Fibroblast of lung (primary cell): ENCODE measurements around the gene CRIP1. TPM values are rescaled to one million over a fixed set of nuclear protein-coding genes. Genes with fewer than 3 reads are reported as not detected.

Experiments used
- DNase-seq, 2 donors: peaks; one replicate each; pipeline versions ENCODE4 v3.0.0 to v3.0.0-alpha.2; 2010; ENCODE audit warnings: low read depth in 2 of 2
- H2AFZ ChIP-seq: 2 replicates; pipeline ENCODE4 v1.5.1; 2012; ENCODE audit warnings: low read length, control low read depth, inconsistent platforms
- H3K27ac ChIP-seq: 2 replicates; pipeline ENCODE4 v1.5.1; 2011; ENCODE audit warnings: low read length, control low read depth; ENCODE audit not compliant: insufficient read depth
- H3K27me3 ChIP-seq: 2 replicates; pipeline ENCODE4 v1.5.1; 2011; ENCODE audit warnings: mild to moderate bottlenecking, low read length; ENCODE audit not compliant: control insufficient read depth, insufficient read depth
- H3K36me3 ChIP-seq: 2 replicates; pipeline ENCODE4 v1.5.1; 2011; ENCODE audit warnings: low read length; ENCODE audit not compliant: control insufficient read depth, insufficient read depth
- H3K4me1 ChIP-seq: 2 replicates; pipeline ENCODE4 v1.5.1; 2011; ENCODE audit warnings: low read length; ENCODE audit not compliant: control insufficient read depth, insufficient read depth; ENCODE audit errors: extremely low read depth
- H3K4me2 ChIP-seq: 2 replicates; pipeline ENCODE4 v1.5.1; 2011; ENCODE audit warnings: low read length, control low read depth; ENCODE audit not compliant: insufficient read depth; ENCODE audit errors: extremely low read depth
- H3K4me3 ChIP-seq, 4 experiments: fragments of 200-600 bp in 1 of 4; sonication (generic) in 1 of 4; replicated peaks in 1 of 4; 2 replicates each; pipeline ENCODE4 v1.5.1; 2011 to 2016; ENCODE audit warnings: low read length in 4 of 4, low read depth in 3 of 4, mild to moderate bottlenecking in 3 of 4, control low read depth in 2 of 4, inconsistent platforms in 1 of 4, mixed read lengths in 1 of 4; ENCODE audit not compliant: insufficient read depth in 1 of 4; ENCODE audit errors: control extremely low read depth in 1 of 4
- H3K79me2 ChIP-seq: 2 replicates; pipeline ENCODE4 v1.5.1; 2012; ENCODE audit warnings: mild to moderate bottlenecking, low read length, inconsistent platforms; ENCODE audit not compliant: control insufficient read depth, insufficient read depth
- H3K9ac ChIP-seq: 2 replicates; pipeline ENCODE4 v1.5.1; 2011; ENCODE audit warnings: mild to moderate bottlenecking, low read length, control low read depth; ENCODE audit not compliant: insufficient read depth
- H3K9me3 ChIP-seq: 2 replicates; pipeline ENCODE4 v1.5.1; 2012; ENCODE audit warnings: low read depth, low read length; ENCODE audit not compliant: control insufficient read depth, insufficient read depth
- H4K20me1 ChIP-seq: 2 replicates; pipeline ENCODE4 v1.5.1; 2011; ENCODE audit warnings: low read length; ENCODE audit not compliant: control insufficient read depth, insufficient read depth; ENCODE audit errors: extremely low read depth
- CTCF ChIP-seq, 2 donors: IDR thresholded peaks in 1 of 2; conservative IDR thresholded peaks in 1 of 2; 1 replicate in 1 of 2; 2 replicates in 1 of 2; pipeline ENCODE4 v1.5.1; 2011 to 2012; ENCODE audit warnings: low read length in 2 of 2, control low read depth in 1 of 2, inconsistent platforms in 1 of 2, low read depth in 1 of 2, mild to moderate bottlenecking in 1 of 2
- EZH2 ChIP-seq: IDR thresholded peaks from 2 replicates; pipeline ENCODE4 v1.5.1; 2012; ENCODE audit warnings: low read length, control low read depth, mild to moderate bottlenecking; ENCODE audit errors: missing control alignments
- polyA plus RNA-seq, 2 donors: library from polyadenylated mRNA; depleted of rRNA in 1 of 2; stranded (reverse) in 1 of 2; unstranded in 1 of 2; fragments of >200 nt; gene quantifications; 2 replicates each; pipeline ENCODE4 v1.2.1, GENCODE V29; 2011 to 2012; ENCODE audit warnings: missing spikeins in 1 of 2
- total RNA-seq: library from RNA; depleted of rRNA; stranded (reverse); fragments of >200 nt; gene quantifications from 2 replicates; pipeline ENCODE4 v1.2.1, GENCODE V29; 2014

CRIP1 gene
- total and polyA plus RNA-seq, 2 donors (not counting 1 experiment from before 2014, with no cell fraction given): 2.5 to 3.0 TPM

- TF ChIP-seq EZH2 (no peak), CTCF (conservative IDR thresholded peaks at IDR 0.05 in 1 of 2, IDR thresholded peaks at IDR 0.05 in 1 of 2; ENCODE audit: low read depth in 1 of 2, low read length in 2 of 2) (no peak)
- Histone ChIP-seq H3K36me3 (peaks cover 29% of the 10 kb centered on the region), H3K4me1 (peaks cover 5% of the 10 kb centered on the region), H3K4me2 (no peak overlapping the region), H3K27me3 (no peaks in the 10 kb centered on the region), H3K79me2 (no peaks in the 10 kb centered on the region), H3K27ac (no peak overlapping the region), H4K20me1 (no peaks in the 10 kb centered on the region), H3K4me3 (no peak overlapping the region), H2AFZ (no peak overlapping the region), H3K9me3 (no peaks in the 10 kb centered on the region), H3K9ac (no peak overlapping the region)
- DNase-seq: no peak
Measured at GRCh38 chr14:105460616-105461015, 26.1 kb upstream of the CRIP1 start.

DNA sequence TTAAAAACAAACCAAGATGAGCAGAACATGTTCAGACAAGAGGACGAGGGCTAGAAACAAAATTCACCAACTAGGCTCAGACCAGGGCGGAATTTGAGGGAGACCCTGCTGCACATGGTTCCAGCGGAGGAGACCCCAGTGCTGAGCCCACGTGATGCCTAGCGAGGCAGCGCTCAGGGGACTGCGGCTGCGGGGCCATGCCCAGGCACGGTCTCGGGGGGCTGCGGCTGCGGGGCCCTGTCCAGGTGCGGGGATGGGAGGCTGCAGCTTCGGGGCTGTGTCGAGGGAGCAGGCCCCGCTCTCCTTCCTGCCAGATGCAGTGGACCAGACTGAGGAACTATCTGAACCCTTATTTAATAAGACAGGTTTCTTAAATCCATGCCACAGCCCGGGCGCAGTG is 24.8 kb upstream of the CRIP1 start:
- no peak overlapping the region for H3K27ac ChIP-seq
- DNase-seq: no peak
- no peak overlapping the region for H2AFZ ChIP-seq
- H3K4me2 ChIP-seq: no peak overlapping the region
- no peaks in the 10 kb centered on the region for H3K27me3 ChIP-seq
- H4K20me1 ChIP-seq: no peaks in the 10 kb centered on the region
- H3K4me3 ChIP-seq: no peak overlapping the region
- H3K79me2 ChIP-seq: no peaks in the 10 kb centered on the region
- peaks cover 7% of the 10 kb centered on the region for H3K4me1 ChIP-seq
- H3K9me3 ChIP-seq: no peaks in the 10 kb centered on the region
- H3K36me3 ChIP-seq: peaks cover 26% of the 10 kb centered on the region
- H3K9ac ChIP-seq: no peak overlapping the region
- TF ChIP-seq EZH2 (no peak), CTCF (conservative IDR thresholded peaks at IDR 0.05 in 1 of 2, IDR thresholded peaks at IDR 0.05 in 1 of 2; ENCODE audit: low read depth in 1 of 2, low read length in 2 of 2) (no peak)

DNA sequence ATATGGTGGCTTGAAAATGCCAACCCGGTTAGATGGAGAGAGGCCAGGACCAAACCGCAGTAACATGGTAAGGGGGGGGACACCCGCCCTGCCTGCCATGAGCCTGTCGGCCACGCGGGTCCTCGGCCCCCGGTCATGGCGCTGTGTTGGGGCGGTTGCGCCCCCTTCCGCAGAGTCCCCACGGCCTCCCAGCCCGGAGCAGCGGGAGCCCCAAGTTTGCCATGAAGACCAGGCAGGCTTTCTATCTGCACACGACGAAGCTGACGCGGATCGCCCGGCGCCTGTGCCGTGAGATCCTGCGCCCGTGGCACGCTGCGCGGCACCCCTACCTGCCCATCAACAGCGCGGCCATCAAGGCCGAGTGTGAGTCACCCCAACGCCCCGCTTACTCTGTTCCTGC is 22.2 kb upstream of the CRIP1 start:
- DNase-seq: no peak
- Histone ChIP-seq H3K36me3 (peaks cover 34% of the 10 kb centered on the region), H3K9ac (no peak overlapping the region), H3K79me2 (no peaks in the 10 kb centered on the region), H3K27me3 (no peaks in the 10 kb centered on the region), H3K9me3 (no peaks in the 10 kb centered on the region), H4K20me1 (no peaks in the 10 kb centered on the region), H2AFZ (no peak overlapping the region), H3K4me1 (peaks cover 7% of the 10 kb centered on the region), H3K27ac (no peak overlapping the region), H3K4me2 (no peak overlapping the region), H3K4me3 (no peak overlapping the region)
- TF ChIP-seq EZH2 (no peak), CTCF (conservative IDR thresholded peaks at IDR 0.05 in 1 of 2, IDR thresholded peaks at IDR 0.05 in 1 of 2; ENCODE audit: low read depth in 1 of 2, low read length in 2 of 2) (no peak)
